Keratinocyte (primary cell): Measurements from ENCODE around the gene PRICKLE4. TPM values are rescaled to one million over a fixed set of nuclear protein-coding genes. Genes with fewer than 3 reads are reported as not detected.

Experiments
- DNase-seq: peaks from one replicate; pipeline ENCODE4 v3.0.0-alpha.2; 2011; ENCODE audit warnings: low read depth, missing footprints, low spot score
- FAIRE-seq: peaks from 2 replicates; lab custom pipeline; 2011; peaks lifted over from hg19 to GRCh38; lab: Jason Lieb, UNC
- H2AFZ ChIP-seq: 2 replicates; pipeline ENCODE4 v1.6.0; 2012; ENCODE audit warnings: low read length, control low read depth, inconsistent platforms; ENCODE audit not compliant: control insufficient read depth
- H3K27ac ChIP-seq: 2 replicates; pipeline ENCODE4 v1.5.1; 2011; ENCODE audit warnings: low read length; ENCODE audit not compliant: control insufficient read depth, insufficient read depth
- H3K27me3 ChIP-seq: 3 replicates; pipeline ENCODE4 v1.6.0; 2011; ENCODE audit warnings: low read length; ENCODE audit not compliant: control insufficient read depth, insufficient read depth; ENCODE audit errors: extremely low read depth
- H3K36me3 ChIP-seq, 2 experiments: 2 replicates in 1 of 2; 3 replicates in 1 of 2; pipeline ENCODE4 v1.5.1; 2011; ENCODE audit warnings: low read length in 2 of 2, mild to moderate bottlenecking in 1 of 2; ENCODE audit not compliant: control insufficient read depth in 2 of 2, insufficient read depth in 2 of 2; ENCODE audit errors: extremely low read depth in 1 of 2
- H3K4me1 ChIP-seq: 3 replicates; pipeline ENCODE4 v1.5.1; 2011; ENCODE audit warnings: low read length; ENCODE audit not compliant: control insufficient read depth, insufficient read depth; ENCODE audit errors: extremely low read depth
- H3K4me2 ChIP-seq: 3 replicates; pipeline ENCODE4 v1.6.0; 2011; ENCODE audit warnings: low read depth, low read length; ENCODE audit not compliant: control insufficient read depth, insufficient read depth; ENCODE audit errors: extremely low read depth
- H3K4me3 ChIP-seq, 3 experiments: fragments of 200-600 bp in 1 of 3; sonication (generic) in 1 of 3; 2 replicates in 2 of 3; 3 replicates in 1 of 3; pipeline ENCODE4 v1.5.1; 2011 to 2016; ENCODE audit warnings: low read length in 3 of 3, mild to moderate bottlenecking in 3 of 3, control low read depth in 2 of 3, inconsistent platforms in 1 of 3, low read depth in 1 of 3, mixed read lengths in 1 of 3, mixed run types in 1 of 3, moderate library complexity in 1 of 3; ENCODE audit not compliant: control insufficient read depth in 2 of 3, insufficient read depth in 2 of 3; ENCODE audit errors: extremely low read depth in 1 of 3
- H3K79me2 ChIP-seq: 2 replicates; pipeline ENCODE4 v1.6.0; 2012; ENCODE audit warnings: low read length; ENCODE audit not compliant: control insufficient read depth, insufficient read depth
- H3K9ac ChIP-seq: 3 replicates; pipeline ENCODE4 v1.6.0; 2011; ENCODE audit warnings: low read length; ENCODE audit not compliant: control insufficient read depth, insufficient read depth; ENCODE audit errors: extremely low read depth
- H3K9me1 ChIP-seq: 3 replicates; pipeline ENCODE4 v1.6.0; 2011; ENCODE audit warnings: low read length; ENCODE audit not compliant: control insufficient read depth, insufficient read depth; ENCODE audit errors: extremely low read depth
- H3K9me3 ChIP-seq: 2 replicates; pipeline ENCODE4 v1.5.1; 2012; ENCODE audit warnings: low read depth, low read length; ENCODE audit not compliant: control insufficient read depth
- H4K20me1 ChIP-seq: 3 replicates; pipeline ENCODE4 v1.6.0; 2011; ENCODE audit warnings: low read length; ENCODE audit not compliant: control insufficient read depth, insufficient read depth; ENCODE audit errors: extremely low read depth
- EZH2 ChIP-seq: IDR thresholded peaks from one replicate; pipeline ENCODE4 v1.6.1; 2012; ENCODE audit warnings: inconsistent platforms, mild to moderate bottlenecking, low read length, moderate library complexity
- dilution Hi-C: fragments of 300-500 bp; cut with MboI; formaldehyde crosslinking; loops from one replicate; pipeline ENCODE4 v1.7.0; 2020; ENCODE audit warnings: low sequenced_read_pairs; ENCODE audit not compliant: extremely low pct_ligation_motif_present
- polyA plus RNA-seq, 5 experiments: library from polyadenylated mRNA; depleted of rRNA in 3 of 5; stranded (reverse) in 3 of 5; stranded (forward) in 1 of 5; unstranded in 1 of 5; fragments of >200 nt; gene quantifications; 1 replicate in 1 of 5; 2 replicates in 3 of 5; 3 replicates in 1 of 5; pipeline versions ENCODE4 v1.2.1 to v1.2.3, GENCODE V29; 2011 to 2012; ENCODE audit warnings: missing spikeins in 2 of 5, low read depth in 1 of 5, low replicate concordance in 1 of 5
- TF ChIP-seq, protein P1 (sequence below), 3 experiments: IDR thresholded peaks in 1 of 3; conservative IDR thresholded peaks in 1 of 3; optimal IDR thresholded peaks in 1 of 3; 2 replicates in 2 of 3; 3 replicates in 1 of 3; pipeline versions ENCODE3 to v1.5.1; 2011; ENCODE audit warnings: low read length in 3 of 3, mild to moderate bottlenecking in 3 of 3, moderate library complexity in 2 of 3, control low read depth in 1 of 3, inconsistent platforms in 1 of 3; ENCODE audit not compliant: insufficient read depth in 2 of 3; ENCODE audit errors: extremely low read depth in 1 of 3

The PRICKLE4 gene
- polyA plus RNA-seq, 1 donor (not counting 4 experiments of a cell fraction or from before 2014, with no cell fraction given): 0.13 TPM

- no peaks in the 10 kb centered on the region for H4K20me1 ChIP-seq
- no peaks in the 10 kb centered on the region for H3K9me1 ChIP-seq
- FAIRE-seq (no peak), DNase-seq (no peak)
- peaks cover 5% of the 10 kb centered on the region for H3K4me1 ChIP-seq
- TF ChIP-seq, protein P1, sequence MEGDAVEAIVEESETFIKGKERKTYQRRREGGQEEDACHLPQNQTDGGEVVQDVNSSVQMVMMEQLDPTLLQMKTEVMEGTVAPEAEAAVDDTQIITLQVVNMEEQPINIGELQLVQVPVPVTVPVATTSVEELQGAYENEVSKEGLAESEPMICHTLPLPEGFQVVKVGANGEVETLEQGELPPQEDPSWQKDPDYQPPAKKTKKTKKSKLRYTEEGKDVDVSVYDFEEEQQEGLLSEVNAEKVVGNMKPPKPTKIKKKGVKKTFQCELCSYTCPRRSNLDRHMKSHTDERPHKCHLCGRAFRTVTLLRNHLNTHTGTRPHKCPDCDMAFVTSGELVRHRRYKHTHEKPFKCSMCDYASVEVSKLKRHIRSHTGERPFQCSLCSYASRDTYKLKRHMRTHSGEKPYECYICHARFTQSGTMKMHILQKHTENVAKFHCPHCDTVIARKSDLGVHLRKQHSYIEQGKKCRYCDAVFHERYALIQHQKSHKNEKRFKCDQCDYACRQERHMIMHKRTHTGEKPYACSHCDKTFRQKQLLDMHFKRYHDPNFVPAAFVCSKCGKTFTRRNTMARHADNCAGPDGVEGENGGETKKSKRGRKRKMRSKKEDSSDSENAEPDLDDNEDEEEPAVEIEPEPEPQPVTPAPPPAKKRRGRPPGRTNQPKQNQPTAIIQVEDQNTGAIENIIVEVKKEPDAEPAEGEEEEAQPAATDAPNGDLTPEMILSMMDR (optimal IDR thresholded peaks at IDR 0.05 in 1 of 3, IDR thresholded peaks at IDR 0.05 in 1 of 3, conservative IDR thresholded peaks at IDR 0.05 in 1 of 3; ENCODE audit: extremely low read depth in 1 of 3, insufficient read depth in 2 of 3, low read length in 3 of 3): no peak
- no peak for TF ChIP-seq EZH2
- dilution Hi-C loops: no loop called here
- H2AFZ ChIP-seq: no peak overlapping the region
- no peak overlapping the region for H3K9ac ChIP-seq
- H3K4me2 ChIP-seq: no peak overlapping the region
- peaks cover 16 to 18% of the 10 kb centered on the region in 2 experiments for H3K36me3 ChIP-seq
- no peaks in the 10 kb centered on the region for H3K9me3 ChIP-seq
- H3K27ac ChIP-seq: no peak overlapping the region
- no peak overlapping the region for H3K4me3 ChIP-seq
- H3K27me3 ChIP-seq: no peaks in the 10 kb centered on the region
- H3K79me2 ChIP-seq: peaks cover 17% of the 10 kb centered on the region
These were observed 10.7 kb downstream of the PRICKLE4 start for GRCh38 chr6:41791305-41791704.

- Histone ChIP-seq H3K36me3 (peaks cover 18% of the 10 kb centered on the region in 2 experiments), H3K4me3 (no peak overlapping the region), H3K27ac (no peak overlapping the region), H3K4me1 (peaks cover 5% of the 10 kb centered on the region), H3K9me3 (no peaks in the 10 kb centered on the region), H4K20me1 (no peaks in the 10 kb centered on the region), H3K9me1 (no peaks in the 10 kb centered on the region), H3K4me2 (no peak overlapping the region), H3K79me2 (peaks cover 17% of the 10 kb centered on the region), H3K9ac (no peak overlapping the region), H2AFZ (no peak overlapping the region), H3K27me3 (no peaks in the 10 kb centered on the region)
- FAIRE-seq: no peak
- DNase-seq: no peak
- dilution Hi-C loops: no loop called here
- TF ChIP-seq, protein P1 (optimal IDR thresholded peaks at IDR 0.05 in 1 of 3, IDR thresholded peaks at IDR 0.05 in 1 of 3, conservative IDR thresholded peaks at IDR 0.05 in 1 of 3; ENCODE audit: extremely low read depth in 1 of 3, insufficient read depth in 2 of 3, low read length in 3 of 3): no peak
- TF ChIP-seq EZH2: no peak
These were observed 11.4 kb downstream of the PRICKLE4 start for GRCh38 chr6:41791984-41792383.
